ENCODE measurements around the gene ZMYND11.

Gene ZMYND11

DNA sequence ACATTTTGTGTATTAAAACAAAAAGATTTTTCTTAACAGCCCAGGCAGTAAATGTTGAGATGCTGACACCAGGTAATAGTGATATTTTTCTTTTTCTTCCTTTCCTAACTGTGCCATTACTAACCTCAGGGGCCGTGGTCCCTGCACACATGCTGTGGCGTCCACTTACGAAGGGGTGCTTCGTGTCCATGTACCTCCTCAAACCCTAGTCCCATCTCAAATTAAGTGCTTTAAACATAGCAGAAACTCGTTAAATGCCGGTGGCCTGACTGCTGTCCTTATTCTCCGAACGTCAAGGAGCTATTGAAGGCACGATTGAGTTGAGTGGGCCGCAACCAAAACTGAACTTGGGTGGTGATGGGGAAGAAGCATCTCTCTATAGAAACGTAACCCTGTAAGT, 132.4 kb downstream of the ZMYND11 start:
- Mint-ChIP-seq H3K36me3 (no peaks in the 10 kb centered on the region), H3K4me3 (no peak overlapping the region), H3K27me3 (no peaks in the 10 kb centered on the region), H3K9me3 (ENCODE audit: low read depth) (no peaks in the 10 kb centered on the region), H3K4me1 (ENCODE audit: low read depth) (no peaks in the 10 kb centered on the region), H3K27ac (no peak overlapping the region)

DNA sequence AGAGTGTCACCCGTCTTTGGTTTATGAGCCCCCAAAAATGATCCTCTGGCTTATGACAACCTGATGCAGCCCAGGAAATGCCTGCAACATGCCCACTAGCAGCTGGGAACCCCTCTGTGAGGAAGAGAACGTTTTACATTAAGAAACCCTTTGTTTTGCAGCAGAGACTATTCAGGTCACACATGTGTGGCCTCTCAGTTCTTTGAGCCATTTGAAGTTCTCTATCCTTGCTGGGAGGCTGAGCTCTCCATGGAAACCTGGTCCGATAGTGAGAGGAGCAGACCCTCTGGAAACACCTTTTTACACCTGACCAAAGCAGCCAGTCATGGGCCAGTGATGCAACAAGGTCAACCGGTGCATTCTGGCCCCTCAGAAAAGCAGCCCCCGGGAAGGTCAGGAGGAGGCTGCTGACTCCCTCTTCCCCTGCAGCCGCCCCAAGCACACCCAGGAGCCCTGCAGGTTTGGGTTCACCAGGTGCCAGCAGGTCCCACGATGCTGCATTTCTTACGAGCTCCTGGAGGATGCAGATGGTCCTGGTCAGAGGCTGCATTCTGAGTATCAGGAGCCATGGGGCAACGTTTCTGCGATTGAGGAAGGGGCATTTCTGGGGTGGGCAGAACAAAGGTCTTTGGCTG, 134.3 kb downstream of the ZMYND11 start:
- no peaks in the 10 kb centered on the region for H3K9me3 Mint-ChIP-seq (ENCODE audit: low read depth)
- no peak overlapping the region for H3K4me3 Mint-ChIP-seq
- H3K4me1 Mint-ChIP-seq (ENCODE audit: low read depth): no peaks in the 10 kb centered on the region
- H3K36me3 Mint-ChIP-seq: no peaks in the 10 kb centered on the region
- no peak overlapping the region for H3K27ac Mint-ChIP-seq
- H3K27me3 Mint-ChIP-seq: no peaks in the 10 kb centered on the region

DNA sequence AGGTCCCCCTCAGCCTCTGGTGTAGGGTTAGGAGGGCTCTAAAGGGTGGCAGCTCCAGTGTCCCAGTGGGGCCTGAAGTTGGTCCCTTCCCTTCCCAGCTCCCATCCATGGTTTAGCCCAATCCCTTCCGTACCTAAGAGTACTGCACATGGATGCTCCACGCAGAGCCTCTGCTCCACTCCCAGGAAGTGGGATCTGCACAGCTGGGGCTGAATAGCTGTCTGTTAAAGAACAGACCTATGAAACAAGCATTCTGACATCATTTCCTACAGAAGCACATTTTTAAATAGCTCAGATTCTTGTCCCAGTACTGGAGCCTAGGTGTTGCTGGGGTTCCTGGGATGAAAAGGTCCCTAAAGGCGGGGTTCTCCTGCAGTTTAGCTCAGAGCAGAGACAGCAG, 135.9 kb downstream of the ZMYND11 start:
- H3K36me3 Mint-ChIP-seq: no peaks in the 10 kb centered on the region
- no peaks in the 10 kb centered on the region for H3K9me3 Mint-ChIP-seq (ENCODE audit: low read depth)
- H3K27ac Mint-ChIP-seq: no peak overlapping the region
- H3K4me1 Mint-ChIP-seq (ENCODE audit: low read depth): no peaks in the 10 kb centered on the region
- H3K27me3 Mint-ChIP-seq: no peaks in the 10 kb centered on the region
- no peak overlapping the region for H3K4me3 Mint-ChIP-seq

DNA sequence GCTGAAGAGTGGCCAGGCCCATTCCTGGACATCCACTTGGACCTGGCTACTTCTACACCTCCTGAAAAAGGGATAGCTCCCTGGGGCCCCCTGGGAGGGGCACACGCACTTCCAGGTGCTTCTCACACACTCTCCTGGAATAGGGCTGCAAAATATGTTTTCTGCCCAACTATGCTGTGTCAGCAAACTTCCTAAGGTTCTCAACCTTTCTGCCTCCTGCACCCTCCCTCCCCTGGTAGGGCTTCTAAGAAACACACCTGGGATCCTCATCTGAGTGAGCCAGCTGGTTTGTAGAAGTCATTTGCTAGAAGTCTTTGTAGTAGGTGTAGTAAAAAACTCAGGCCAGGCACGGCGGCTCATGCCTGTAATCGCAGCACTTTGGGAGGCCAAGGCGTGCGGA, 136.5 kb downstream of the ZMYND11 start:
- no peaks in the 10 kb centered on the region for H3K27me3 Mint-ChIP-seq
- no peaks in the 10 kb centered on the region for H3K36me3 Mint-ChIP-seq
- H3K4me3 Mint-ChIP-seq: no peak overlapping the region
- no peaks in the 10 kb centered on the region for H3K4me1 Mint-ChIP-seq (ENCODE audit: low read depth)
- no peak overlapping the region for H3K27ac Mint-ChIP-seq
- H3K9me3 Mint-ChIP-seq (ENCODE audit: low read depth): no peaks in the 10 kb centered on the region

DNA sequence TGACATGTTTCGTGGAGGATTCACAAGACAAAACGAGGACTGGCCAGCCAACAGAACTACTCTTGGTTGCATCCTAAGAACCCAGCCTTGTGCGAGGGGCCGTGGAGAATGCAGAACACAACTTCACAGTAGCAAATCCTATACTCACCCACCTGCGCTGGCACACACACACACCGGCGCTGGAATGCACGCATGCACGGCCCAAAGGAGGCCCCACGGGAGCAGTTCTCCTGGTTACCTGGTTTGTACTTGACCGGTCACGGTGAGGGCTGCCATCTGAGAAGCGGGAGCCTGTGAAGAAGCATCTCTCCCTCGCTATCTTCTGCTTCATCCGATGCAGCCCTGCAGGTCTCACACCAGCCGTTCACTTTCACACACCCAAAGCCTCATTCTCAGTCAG, 137.8 kb downstream of the ZMYND11 start:
- H3K4me3 Mint-ChIP-seq: no peak overlapping the region
- no peaks in the 10 kb centered on the region for H3K9me3 Mint-ChIP-seq (ENCODE audit: low read depth)
- no peaks in the 10 kb centered on the region for H3K4me1 Mint-ChIP-seq (ENCODE audit: low read depth)
- H3K27me3 Mint-ChIP-seq: no peaks in the 10 kb centered on the region
- H3K36me3 Mint-ChIP-seq: no peaks in the 10 kb centered on the region
- no peak overlapping the region for H3K27ac Mint-ChIP-seq

DNA sequence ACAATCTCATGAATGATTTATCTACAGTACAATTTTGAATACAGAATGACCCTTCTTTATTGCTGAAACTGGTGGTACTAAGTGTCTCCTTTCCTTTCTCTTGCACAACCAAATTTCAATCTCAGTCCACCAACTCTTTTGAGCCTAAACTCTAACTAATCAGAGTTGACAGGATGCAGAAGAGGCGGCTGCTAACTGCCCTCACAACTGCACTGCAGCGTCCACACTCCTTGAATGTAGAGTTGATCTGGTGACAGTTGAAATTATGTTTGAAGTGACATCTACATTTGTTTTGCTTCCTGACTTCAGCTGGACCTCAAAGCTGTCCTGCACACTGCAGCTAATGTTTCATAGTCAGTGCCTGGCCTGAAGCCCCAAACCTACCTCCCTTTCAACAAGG, 139.6 kb downstream of the ZMYND11 start:
- no peaks in the 10 kb centered on the region for H3K9me3 Mint-ChIP-seq (ENCODE audit: low read depth)
- no peaks in the 10 kb centered on the region for H3K36me3 Mint-ChIP-seq
- H3K27ac Mint-ChIP-seq: no peak overlapping the region
- no peaks in the 10 kb centered on the region for H3K27me3 Mint-ChIP-seq
- H3K4me3 Mint-ChIP-seq: no peak overlapping the region
- H3K4me1 Mint-ChIP-seq (ENCODE audit: low read depth): no peaks in the 10 kb centered on the region

DNA sequence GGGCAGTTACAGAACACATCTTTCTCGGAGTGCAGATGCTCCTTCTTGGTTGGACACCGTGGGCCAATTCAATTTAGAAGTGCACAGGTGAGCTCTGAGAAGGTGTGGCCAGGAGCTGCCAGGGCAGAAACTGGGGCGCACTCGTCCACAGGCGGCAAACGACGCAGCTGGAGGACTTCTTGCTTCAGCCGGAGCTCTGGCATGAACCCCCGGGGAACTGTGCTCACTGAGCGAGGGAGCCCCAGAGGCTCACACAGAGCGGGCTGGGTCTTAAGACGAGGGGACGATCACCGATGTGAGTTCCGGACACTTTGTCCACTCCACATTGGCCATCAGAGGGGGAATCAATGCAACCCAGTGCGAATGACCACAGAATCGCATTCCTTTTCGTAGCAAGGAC, 140.4 kb downstream of the ZMYND11 start:
- Mint-ChIP-seq H3K4me3 (no peak overlapping the region), H3K4me1 (ENCODE audit: low read depth) (no peaks in the 10 kb centered on the region), H3K27me3 (no peaks in the 10 kb centered on the region), H3K27ac (no peak overlapping the region), H3K9me3 (ENCODE audit: low read depth) (no peaks in the 10 kb centered on the region), H3K36me3 (no peaks in the 10 kb centered on the region)

DNA sequence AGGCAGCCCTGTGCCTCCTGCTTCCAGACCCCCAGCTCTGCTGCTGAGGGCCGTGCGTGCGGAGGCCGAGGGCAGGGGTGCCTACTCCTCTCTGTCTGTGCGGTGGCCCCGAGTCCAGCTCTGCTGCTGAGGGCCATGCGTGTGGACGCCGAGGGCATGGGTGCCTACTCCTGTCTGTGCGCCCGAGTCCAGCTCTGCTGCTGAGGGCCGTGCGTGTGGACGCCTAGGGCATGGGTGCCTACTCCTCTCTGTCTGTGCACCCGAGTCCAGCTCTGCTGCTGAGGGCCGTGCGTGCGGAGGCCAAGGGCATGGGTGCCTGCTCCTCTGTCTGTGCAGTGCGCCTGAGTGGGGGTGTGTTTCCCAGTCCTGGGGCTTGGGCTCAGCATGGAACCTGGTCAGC, 142.7 kb downstream of the ZMYND11 start:
- no peaks in the 10 kb centered on the region for H3K36me3 Mint-ChIP-seq
- H3K4me1 Mint-ChIP-seq (ENCODE audit: low read depth): no peaks in the 10 kb centered on the region
- no peaks in the 10 kb centered on the region for H3K9me3 Mint-ChIP-seq (ENCODE audit: low read depth)
- no peaks in the 10 kb centered on the region for H3K27me3 Mint-ChIP-seq
- no peak overlapping the region for H3K27ac Mint-ChIP-seq
- H3K4me3 Mint-ChIP-seq: no peak overlapping the region

DNA sequence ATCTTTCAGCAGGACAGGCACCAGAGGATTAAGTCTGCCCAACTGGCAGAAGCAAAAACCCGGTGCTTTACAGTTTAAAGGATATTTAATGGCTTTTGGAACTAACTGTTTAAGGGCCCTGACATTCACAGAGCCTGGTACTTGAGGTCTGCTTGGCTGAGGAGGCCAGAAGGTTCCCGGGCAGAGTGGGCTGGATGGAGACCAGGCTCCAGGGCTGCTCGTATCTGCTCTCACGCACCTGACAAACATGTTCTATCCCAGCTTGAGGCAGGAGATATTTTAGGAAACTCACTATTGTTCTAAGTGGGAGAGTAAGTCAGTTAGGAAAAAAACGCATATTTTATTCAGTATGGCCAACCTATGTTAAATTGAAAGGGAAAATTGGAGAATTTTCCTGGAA, 143.5 kb downstream of the ZMYND11 start:
- no peaks in the 10 kb centered on the region for H3K36me3 Mint-ChIP-seq
- no peak overlapping the region for H3K4me3 Mint-ChIP-seq
- no peaks in the 10 kb centered on the region for H3K27me3 Mint-ChIP-seq
- H3K27ac Mint-ChIP-seq: no peak overlapping the region
- H3K4me1 Mint-ChIP-seq (ENCODE audit: low read depth): no peaks in the 10 kb centered on the region
- no peaks in the 10 kb centered on the region for H3K9me3 Mint-ChIP-seq (ENCODE audit: low read depth)

DNA sequence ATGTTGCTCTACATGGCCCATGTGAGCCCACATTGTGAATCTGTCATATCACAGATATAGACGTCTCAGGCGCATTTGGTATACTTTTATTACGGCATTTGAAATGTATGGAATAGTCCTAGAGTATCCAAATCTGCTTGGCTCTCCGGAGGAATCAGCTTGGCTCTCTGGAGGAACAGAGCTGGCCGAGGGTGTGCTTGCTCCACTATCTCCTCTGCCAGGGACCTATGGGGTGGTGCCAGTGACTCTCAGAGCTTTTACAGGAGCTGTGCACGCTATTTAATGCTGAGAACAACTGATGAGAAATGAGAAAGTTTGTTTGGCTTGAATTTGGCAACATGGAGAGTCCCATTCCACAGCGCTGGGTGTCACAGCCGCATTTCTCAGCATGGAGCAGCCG, 144.0 kb downstream of the ZMYND11 start:
- Mint-ChIP-seq H3K4me1 (ENCODE audit: low read depth) (no peaks in the 10 kb centered on the region), H3K27ac (no peak overlapping the region), H3K27me3 (no peaks in the 10 kb centered on the region), H3K4me3 (no peak overlapping the region), H3K9me3 (ENCODE audit: low read depth) (no peaks in the 10 kb centered on the region), H3K36me3 (no peaks in the 10 kb centered on the region)

DNA sequence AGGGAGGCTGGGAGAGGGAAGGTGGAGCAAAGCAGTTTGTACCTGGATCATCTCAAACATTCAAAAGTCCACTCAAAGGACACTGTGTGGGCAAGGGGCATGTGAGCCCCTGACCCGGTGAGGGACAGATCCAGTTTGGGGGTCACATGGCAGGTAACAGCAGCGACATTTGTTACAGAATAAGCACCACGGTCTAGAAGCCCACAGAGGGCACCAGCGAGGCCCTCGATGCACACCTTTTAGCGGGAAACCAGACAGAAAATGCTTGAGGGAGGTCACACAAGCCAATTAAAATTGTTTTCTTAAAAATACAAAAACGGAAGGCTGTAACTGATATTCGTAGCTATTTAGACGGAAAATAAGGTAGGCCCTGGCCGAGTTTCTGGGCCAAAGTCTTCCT, 144.4 kb downstream of the ZMYND11 start:
- Mint-ChIP-seq H3K4me3 (no peak overlapping the region), H3K9me3 (ENCODE audit: low read depth) (no peaks in the 10 kb centered on the region), H3K27ac (no peak overlapping the region), H3K27me3 (no peaks in the 10 kb centered on the region), H3K4me1 (ENCODE audit: low read depth) (no peaks in the 10 kb centered on the region), H3K36me3 (no peaks in the 10 kb centered on the region)

DNA sequence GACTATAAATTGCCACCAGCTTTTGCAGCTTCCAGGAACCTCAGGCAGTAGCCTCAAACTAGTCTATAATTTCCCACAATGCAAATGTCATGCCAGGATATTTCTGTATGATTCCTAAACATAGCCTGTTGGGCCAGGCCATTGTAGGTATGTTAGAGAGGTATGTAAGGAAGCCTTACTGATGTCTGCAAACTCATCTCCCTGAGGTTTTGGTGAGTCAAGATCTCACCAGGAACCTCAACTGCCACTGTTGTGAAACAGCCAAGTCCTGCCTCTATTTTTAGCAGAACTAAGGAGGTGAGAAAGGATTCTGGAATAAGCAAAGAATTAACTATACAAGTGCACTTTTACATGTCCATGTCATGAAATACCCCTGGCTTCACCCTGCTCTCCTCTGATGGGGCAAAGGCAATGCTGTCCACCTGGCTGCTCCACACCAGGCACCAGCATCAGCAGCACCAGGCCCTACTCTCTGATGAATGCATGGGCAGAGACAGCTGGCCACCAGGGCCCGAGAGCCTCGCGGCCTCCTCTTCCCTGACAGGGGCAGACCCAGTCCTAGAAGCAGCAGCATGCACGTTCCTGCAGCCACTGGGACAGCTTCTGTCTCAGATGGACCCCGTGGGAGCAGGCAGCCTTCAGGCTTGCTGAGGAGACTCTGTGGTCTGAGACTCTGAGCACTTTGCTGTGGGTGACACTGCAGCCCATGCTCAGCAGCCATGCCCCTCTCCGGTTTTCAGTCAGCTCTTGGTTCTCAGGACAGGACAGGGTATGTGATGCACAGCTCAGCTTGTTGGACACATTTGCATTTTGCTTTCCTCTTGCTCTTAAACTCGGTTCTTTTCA, 147.3 kb downstream of the ZMYND11 start:
- H3K27ac Mint-ChIP-seq: no peak overlapping the region
- no peaks in the 10 kb centered on the region for H3K36me3 Mint-ChIP-seq
- H3K9me3 Mint-ChIP-seq (ENCODE audit: low read depth): no peaks in the 10 kb centered on the region
- no peaks in the 10 kb centered on the region for H3K4me1 Mint-ChIP-seq (ENCODE audit: low read depth)
- no peak overlapping the region for H3K4me3 Mint-ChIP-seq
- no peaks in the 10 kb centered on the region for H3K27me3 Mint-ChIP-seq

DNA sequence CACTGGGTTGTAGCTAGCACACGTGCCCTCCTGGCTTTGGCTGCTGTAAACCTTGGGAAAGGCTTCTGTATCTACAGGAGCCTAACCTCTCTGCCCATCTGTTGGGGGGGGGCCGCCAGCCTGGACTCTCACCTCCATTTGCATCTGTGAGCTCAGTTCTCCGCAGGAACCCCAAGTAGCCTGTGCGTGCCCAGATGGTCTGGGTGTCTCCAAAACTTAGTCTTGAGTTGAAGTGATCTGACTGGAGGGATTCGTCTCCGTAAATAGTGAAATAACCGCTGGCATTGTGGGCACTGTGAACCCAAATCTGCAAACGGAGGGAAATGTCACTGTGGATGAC, 147.9 kb downstream of the ZMYND11 start:
- Mint-ChIP-seq H3K27ac (no peak overlapping the region), H3K36me3 (no peaks in the 10 kb centered on the region)

DNA sequence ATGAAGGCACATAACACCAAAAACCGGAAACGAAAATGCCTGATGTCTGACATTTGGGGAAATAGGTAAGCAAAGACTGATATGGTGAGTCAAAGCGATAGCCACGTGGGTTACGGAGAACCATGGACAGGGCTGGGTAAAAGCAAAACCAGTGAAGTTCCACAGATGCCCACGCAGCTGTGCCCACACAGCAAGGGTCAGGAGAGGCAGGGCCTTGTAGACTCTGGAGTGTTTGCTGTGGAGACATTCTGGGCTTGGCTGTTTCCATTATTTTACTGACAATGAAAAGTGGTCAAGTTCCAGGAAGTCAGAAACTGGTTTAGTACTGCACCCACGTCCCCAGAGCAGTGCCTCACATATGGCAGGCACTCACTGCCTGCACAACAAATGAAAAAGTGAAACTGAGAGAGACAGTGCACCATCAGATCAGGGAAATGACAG, 148.7 kb downstream of the ZMYND11 start:
- Mint-ChIP-seq H3K27ac (no peak overlapping the region), H3K27me3 (no peaks in the 10 kb centered on the region), H3K9me3 (ENCODE audit: low read depth) (no peaks in the 10 kb centered on the region), H3K4me3 (no peak overlapping the region), H3K4me1 (ENCODE audit: low read depth) (no peaks in the 10 kb centered on the region), H3K36me3 (no peaks in the 10 kb centered on the region)

More for the DNA sequence above, 147.9 kb downstream of the ZMYND11 start:
- Mint-ChIP-seq H3K27me3 (no peaks in the 10 kb centered on the region), H3K4me1 (ENCODE audit: low read depth) (no peaks in the 10 kb centered on the region), H3K4me3 (no peak overlapping the region), H3K9me3 (ENCODE audit: low read depth) (no peaks in the 10 kb centered on the region)

DNA sequence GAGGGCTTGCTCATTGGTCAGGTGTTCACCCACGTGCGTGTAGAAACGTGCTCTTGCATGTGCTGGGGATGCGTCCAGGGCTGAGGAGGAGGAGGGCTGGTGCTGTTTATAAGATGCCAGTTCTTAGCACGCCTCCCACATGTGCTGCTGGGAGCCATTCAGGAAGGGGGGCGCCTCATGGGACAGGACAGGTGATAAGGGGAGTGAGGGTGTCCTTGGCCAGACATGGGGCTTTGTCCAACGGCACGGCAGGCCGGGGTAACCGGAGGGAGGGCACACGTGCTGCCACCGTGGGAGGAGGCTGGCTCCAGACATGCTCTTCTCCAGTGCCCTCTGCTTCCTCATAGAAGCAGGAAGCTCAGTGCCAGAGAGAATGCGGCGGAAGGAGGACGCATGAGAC, 150.0 kb downstream of the ZMYND11 start:
- Mint-ChIP-seq H3K27ac (no peak overlapping the region), H3K36me3 (no peaks in the 10 kb centered on the region), H3K9me3 (ENCODE audit: low read depth) (no peaks in the 10 kb centered on the region), H3K27me3 (no peaks in the 10 kb centered on the region), H3K4me3 (no peak overlapping the region), H3K4me1 (ENCODE audit: low read depth) (no peaks in the 10 kb centered on the region)

Measured in activated naive CD8-positive, alpha-beta T cell (primary cell).